ENCODE measurements around the gene FRS2. TPM values are rescaled to one million over a fixed set of nuclear protein-coding genes. Genes with fewer than 3 reads are reported as not detected.
A peak's percentile ranks its signal among the peaks of the same experiment; 100 is the strongest.

FRS2 gene
- total and polyA plus RNA-seq, 9 of the 15 experiments (the other 6 are each of a cell fraction or from before 2014, with no cell fraction given), result 1.0 to 9.1 (median 6.0) TPM

- TF ChIP-seq HOMEZ (CRISPR knock-in tag; IDR thresholded peaks at IDR 0.05), result no peak
- TF ChIP-seq PHTF2 (CRISPR knock-in tag; IDR thresholded peaks at IDR 0.05), result no peak
- TF ChIP-seq TAL1 (IDR thresholded peaks at IDR 0.05), result no peak
These were observed 108.8 kb downstream of the FRS2 start (continued) for GRCh38 chr12:69579029-69579428.

DNA sequence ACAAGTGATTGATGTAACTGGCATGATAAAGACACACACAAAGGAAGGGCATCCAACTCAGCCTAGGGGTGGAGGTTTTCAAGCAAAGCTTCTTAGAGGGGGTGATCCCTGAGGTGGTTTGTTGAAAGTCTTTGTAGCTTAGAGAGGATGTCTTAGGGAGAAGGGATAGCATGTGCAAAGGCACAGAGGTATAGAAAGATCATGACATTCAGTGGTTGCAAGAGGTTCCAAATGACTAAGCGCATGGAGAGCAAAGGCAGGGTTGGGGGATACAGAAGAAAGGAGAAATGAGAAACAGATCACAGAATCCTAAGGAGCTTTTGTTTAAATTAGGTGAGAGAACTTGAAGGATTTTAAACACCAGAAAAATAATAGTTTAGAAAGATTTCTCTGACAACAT is 109.9 kb downstream of the FRS2 start:
- H3K4me2 ChIP-seq (ENCODE audit: insufficient read depth, low read length), result no peak overlapping the region
- BruUV-seq (replicated peaks), result no TSS peak
- H3K9me3 ChIP-seq (replicated peaks; ENCODE audit: control insufficient read depth, insufficient read depth, low read depth, low read length), result no peaks in the 10 kb centered on the region
- H3K4me3 ChIP-seq, result no peak overlapping the region
- no peak for FAIRE-seq
- no peaks in the 10 kb centered on the region for H4K20me1 ChIP-seq (replicated peaks; ENCODE audit: control insufficient read depth, insufficient read depth, low read length)
- in situ Hi-C loops (cut with MboI), result no loop called here
- H3K79me2 ChIP-seq (ENCODE audit: control insufficient read depth, insufficient read depth, low read length), result no peaks in the 10 kb centered on the region
- H3K9ac ChIP-seq (ENCODE audit: insufficient read depth in 1 of 2, low read depth in 2 of 2, low read length in 2 of 2), result no peak overlapping the region
- H2AFZ ChIP-seq (ENCODE audit: low read depth, low read length), result no peak overlapping the region
- no peak for DNase-seq (ENCODE audit: extremely low read depth in 1 of 4, low spot score in 3 of 4)
- ChIA-PET CTCF (ENCODE audit: low intra/inter-chr PET ratio) (no interaction called here), POLR2A (interaction anchor here (1.2 kb wide), 1 partner anchor 11 kb away, joined by 3 read pairs; no protein-coding TSS in a partner anchor)
- peaks cover 3% of the 10 kb centered on the region; the same call in 1 of the 3 replicates for H3K36me3 ChIP-seq (ENCODE audit: control insufficient read depth, insufficient read depth, low read length)
- TF ChIP-seq, protein P1, sequence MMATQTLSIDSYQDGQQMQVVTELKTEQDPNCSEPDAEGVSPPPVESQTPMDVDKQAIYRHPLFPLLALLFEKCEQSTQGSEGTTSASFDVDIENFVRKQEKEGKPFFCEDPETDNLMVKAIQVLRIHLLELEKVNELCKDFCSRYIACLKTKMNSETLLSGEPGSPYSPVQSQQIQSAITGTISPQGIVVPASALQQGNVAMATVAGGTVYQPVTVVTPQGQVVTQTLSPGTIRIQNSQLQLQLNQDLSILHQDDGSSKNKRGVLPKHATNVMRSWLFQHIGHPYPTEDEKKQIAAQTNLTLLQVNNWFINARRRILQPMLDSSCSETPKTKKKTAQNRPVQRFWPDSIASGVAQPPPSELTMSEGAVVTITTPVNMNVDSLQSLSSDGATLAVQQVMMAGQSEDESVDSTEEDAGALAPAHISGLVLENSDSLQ (IDR thresholded peaks at IDR 0.05), result 0 out of 2 replicates have a peak, but pooled peaks have one; percentile 7
- peak; percentile 34 for TF ChIP-seq MEIS2 (IDR thresholded peaks at IDR 0.05; ENCODE audit: partially characterized antibody)
- TF ChIP-seq POLR2B (IDR thresholded peaks at IDR 0.05; ENCODE audit: low read depth, partially characterized antibody), result peak; percentile 24
- 0 out of 2 replicates have a peak, but pooled peaks have one; percentile 36 for TF ChIP-seq POLR2AphosphoS2 (IDR thresholded peaks at IDR 0.05; ENCODE audit: low read length)
- TF ChIP-seq RBM25 (IDR thresholded peaks at IDR 0.05; ENCODE audit: low read depth, low read length, severe bottlenecking), result peak; percentile 14
- peak; percentile 37; the same call in 1 of the 2 replicates for TF ChIP-seq POLR2A (conservative IDR thresholded peaks at IDR 0.05)
- no peak for TF ChIP-seq HDGF (IDR thresholded peaks at IDR 0.05)
- TF ChIP-seq E2F3 (CRISPR knock-in tag; IDR thresholded peaks at IDR 0.05), result no peak
- no peaks in the 10 kb centered on the region; a peak in 1 of 5 replicates for H3K4me1 ChIP-seq (replicated peaks in 1 of 2; ENCODE audit: control insufficient read depth in 2 of 2, insufficient read depth in 2 of 2, low read length in 2 of 2)
- intact Hi-C loops (cut with micrococcal nuclease), result no loop called here
- H3K27ac ChIP-seq (ENCODE audit: extremely low read depth, low read depth, low read length), result no peak overlapping the region
- ATAC-seq, result no peak; the same call in 2 of the 3 replicates
- no peaks in the 10 kb centered on the region for H3K9me1 ChIP-seq (ENCODE audit: control insufficient read depth, insufficient read depth, low read length)
- 94% methylated on average over 1 of the region's 1 CpG for WGBS (ENCODE audit: insufficient coverage, low coverage, missing lambda C conversion rate)
- no peaks in the 10 kb centered on the region for H3K27me3 ChIP-seq (ENCODE audit: control insufficient read depth in 2 of 2, insufficient read depth in 2 of 2, low read length in 2 of 2)

Measured in K562 (cell line).